K562 (cell line): Measurements from ENCODE around the gene SLC35B4. TPM values are rescaled to one million over a fixed set of nuclear protein-coding genes. Genes with fewer than 3 reads are reported as not detected.
A peak's percentile ranks its signal among the peaks of the same experiment; 100 is the strongest.

Experiments used
- ATAC-seq: fragments of 200-7000 bp; cut with Tn5 transposase; 3 replicates; pipeline ENCODE4 v1.9.1; 2020; ENCODE audit warnings: moderate library complexity
- BruUV-seq: library from RNA; stranded (reverse); fragments of 400-500 nt; replicated peaks from 2 replicates; lab custom pipeline; 2021; lab: Mats Ljungman, UMichigan
- CTCF ChIA-PET: fragments of 300-600 bp; formaldehyde crosslinking; extraction: SDS; loops from one replicate; lab custom pipeline; 2021; ENCODE audit warnings: low intra/inter-chr PET ratio; lab: Yijun Ruan, JAX
- POLR2A ChIA-PET: fragments of 300-600, 350-650 bp; sonication (Branson Sonifier 250); formaldehyde crosslinking; extraction: SDS; loops from one replicate; lab custom pipeline; 2021; ENCODE audit warnings: antibody characterized with exemption, inconsistent platforms; lab: Yijun Ruan, JAX
- DNase-seq, 4 experiments: peaks; one replicate each; pipeline versions ENCODE4 v3.0.0 to v3.0.0-alpha.2; 2011 to 2018; ENCODE audit warnings: low spot score in 3 of 4, mixed read lengths in 3 of 4; ENCODE audit errors: extremely low read depth in 1 of 4
- FAIRE-seq: peaks from 2 replicates; lab custom pipeline; 2011; peaks lifted over from hg19 to GRCh38; lab: Jason Lieb, UNC
- H2AFZ ChIP-seq: 2 replicates; pipeline ENCODE4 v1.6.0; 2011; ENCODE audit warnings: low read depth, low read length, control low read depth, inconsistent platforms
- H3K27ac ChIP-seq: fragments of 200-600 bp; 3 replicates; pipeline ENCODE4 v1.8.0; 2011; ENCODE audit warnings: low read depth, mild to moderate bottlenecking, control low read depth, inconsistent platforms, low read length, moderate library complexity, mixed read lengths; ENCODE audit errors: extremely low read depth
- H3K27me3 ChIP-seq, 2 experiments: fragments of 300-600 bp in 1 of 2; 2 replicates in 1 of 2; 3 replicates in 1 of 2; pipeline versions ENCODE4 v1.6.0 to v1.8.0; 2011; ENCODE audit warnings: inconsistent platforms in 2 of 2, low read length in 2 of 2, mild to moderate bottlenecking in 1 of 2, mixed read lengths in 1 of 2, moderate library complexity in 1 of 2; ENCODE audit not compliant: control insufficient read depth in 2 of 2, insufficient read depth in 2 of 2
- H3K36me3 ChIP-seq: fragments of 300-600 bp; 3 replicates; pipeline ENCODE4 v1.8.0; 2011; ENCODE audit warnings: mild to moderate bottlenecking, low read length, inconsistent platforms; ENCODE audit not compliant: control insufficient read depth, insufficient read depth
- H3K4me1 ChIP-seq, 2 experiments: fragments of 200-600 bp in 1 of 2; replicated peaks in 1 of 2; 2 replicates in 1 of 2; 3 replicates in 1 of 2; pipeline versions ENCODE4 v1.5.1 to v1.8.0; 2011; ENCODE audit warnings: inconsistent platforms in 2 of 2, low read length in 2 of 2, mild to moderate bottlenecking in 1 of 2, mixed read lengths in 1 of 2, moderate library complexity in 1 of 2; ENCODE audit not compliant: control insufficient read depth in 2 of 2, insufficient read depth in 2 of 2
- H3K4me2 ChIP-seq: 2 replicates; pipeline ENCODE4 v1.6.1; 2011; ENCODE audit warnings: low read length, control low read depth, inconsistent platforms, mixed read lengths; ENCODE audit not compliant: insufficient read depth
- H3K4me3 ChIP-seq: fragments of 200-600 bp; sonication (generic), shearing (Covaris generic); 2 replicates; pipeline ENCODE4 v1.5.1; 2016; ENCODE audit warnings: control low read depth, inconsistent platforms
- H3K79me2 ChIP-seq: fragments of 200-600 bp; 3 replicates; pipeline ENCODE4 v1.8.0; 2011; ENCODE audit warnings: low read length, inconsistent platforms; ENCODE audit not compliant: control insufficient read depth, insufficient read depth
- H3K9ac ChIP-seq, 2 experiments: 2 replicates each; pipeline versions ENCODE4 v1.6.0 to v1.6.1; 2011; ENCODE audit warnings: low read depth in 2 of 2, low read length in 2 of 2, control low read depth in 1 of 2, inconsistent platforms in 1 of 2, mild to moderate bottlenecking in 1 of 2, mixed read lengths in 1 of 2; ENCODE audit not compliant: insufficient read depth in 1 of 2
- H3K9me1 ChIP-seq: one replicate; pipeline ENCODE4 v1.6.0; 2011; ENCODE audit warnings: inconsistent platforms, mild to moderate bottlenecking, low read length, moderate library complexity; ENCODE audit not compliant: control insufficient read depth, insufficient read depth
- H3K9me3 ChIP-seq: replicated peaks from 2 replicates; pipeline ENCODE4 v1.5.1; 2011; ENCODE audit warnings: low read depth, low read length, inconsistent platforms; ENCODE audit not compliant: control insufficient read depth, insufficient read depth
- H4K20me1 ChIP-seq: replicated peaks from 2 replicates; pipeline ENCODE4 v1.6.1; 2011; ENCODE audit warnings: low read length, inconsistent platforms, mixed read lengths; ENCODE audit not compliant: control insufficient read depth, insufficient read depth
- CCAR2 ChIP-seq: fragments of 200-400 bp; formaldehyde crosslinking; IDR thresholded peaks from 2 replicates; pipeline ENCODE4 v1.6.1; 2017; ENCODE audit warnings: mild to moderate bottlenecking, low read depth, low read length
- CEBPB ChIP-seq: fragments of 450-650 bp; IDR thresholded peaks from 2 replicates; pipeline ENCODE4 v1.6.1; 2016; ENCODE audit warnings: missing genetic modification characterization, missing compliant biosample characterization
- CEBPG ChIP-seq, 3 experiments: fragments of 200-800 bp in 1 of 3; sonication (Bioruptor generic) in 1 of 3; sonication (generic) in 1 of 3; formaldehyde crosslinking in 1 of 3; IDR thresholded peaks in 2 of 3; conservative IDR thresholded peaks in 1 of 3; 2 replicates each; pipeline versions ENCODE4 v1.6.1 to v1.8.0; 2016 to 2022; ENCODE audit warnings: missing compliant biosample characterization in 2 of 3, missing genetic modification characterization in 2 of 3, mild to moderate bottlenecking in 1 of 3, missing genetic modification reagents in 1 of 3
- HBP1 ChIP-seq: fragments of 450-650 bp; formaldehyde crosslinking; IDR thresholded peaks from 2 replicates; pipeline ENCODE4 v1.4.0; 2022; ENCODE audit warnings: missing genetic modification characterization
- SMAD2 ChIP-seq: fragments of 150-350 bp; IDR thresholded peaks from 2 replicates; pipeline ENCODE4 v1.6.1; 2014; ENCODE audit warnings: low read depth, mild to moderate bottlenecking, low read length
- ZC3H11A ChIP-seq: IDR thresholded peaks from 2 replicates; pipeline ENCODE4 v1.6.1; 2012; ENCODE audit warnings: low read depth, low read length, improper control_type of control experiment
- ZNF316 ChIP-seq: fragments of 450-650 bp; IDR thresholded peaks from 2 replicates; pipeline ENCODE4 v1.6.1; 2016
- ZNF354B ChIP-seq: fragments of 250-450 bp; sonication (Bioruptor Pico); IDR thresholded peaks from 2 replicates; pipeline ENCODE4 v1.4.0; 2020
- ZNF766 ChIP-seq: fragments of 200-800 bp; sonication (Bioruptor generic); conservative IDR thresholded peaks from 2 replicates; pipeline ENCODE4 v1.6.1; 2016; ENCODE audit warnings: missing genetic modification characterization, missing compliant biosample characterization
- ZNF830 ChIP-seq: fragments of 250-450 bp; sonication (Bioruptor Pico); IDR thresholded peaks from 2 replicates; pipeline ENCODE4 v1.5.0; 2021; ENCODE audit warnings: mild to moderate bottlenecking
- WGBS: fragments of 100-300 bp; shearing (Covaris generic); methylation state at CpG from one replicate; pipeline ENCODE4 v1.1.6; 2016; ENCODE audit warnings: low coverage, mixed read lengths; ENCODE audit not compliant: insufficient coverage; ENCODE audit errors: missing lambda C conversion rate; 5-methylcytosine and 5-hydroxymethylcytosine counted together
- in situ Hi-C: fragments of 300-500 bp; cut with MboI; formaldehyde crosslinking; loops from 4 replicates; pipeline ENCODE4 v1.15.0; 2018; ENCODE audit warnings: inconsistent platforms, mixed read lengths
- intact Hi-C: fragments of 100-400 bp; cut with micrococcal nuclease; formaldehyde crosslinking; loops from 2 replicates; pipeline ENCODE4 v1.14.2; 2022
- polyA plus RNA-seq, 8 experiments: library from polyadenylated mRNA; depleted of rRNA in 4 of 8; stranded (reverse) in 5 of 8; unstranded in 3 of 8; fragments of >200 nt; fragmentation: Nextera tagmentation in 2 of 8; fragmentation: Illumina TruSeq in 1 of 8; extraction: Ambion mirVana in 2 of 8; extraction: Trizol in 1 of 8; gene quantifications; 2 replicates each; pipeline versions ENCODE4 v1.2.1 to v1.2.3, GENCODE V29; 2011 to 2014; ENCODE audit warnings: inconsistent platforms in 1 of 8, missing spikeins in 1 of 8
- total RNA-seq, 7 experiments: library from RNA; depleted of rRNA in 6 of 7; stranded (reverse); fragments of >200 nt in 6 of 7; fragmentation: Illumina TruSeq in 2 of 7; extraction: Trizol in 2 of 7; gene quantifications; 2 replicates each; pipeline versions ENCODE4 v1.2.1 to v1.2.3, GENCODE V29; 2011 to 2021; ENCODE audit warnings: low replicate concordance in 1 of 7
- TF ChIP-seq, protein P1 (sequence below): fragments of 250-450 bp; sonication (Bioruptor Pico); IDR thresholded peaks from 2 replicates; pipeline ENCODE4 v1.5.0; 2021; ENCODE audit warnings: mild to moderate bottlenecking, borderline replicate concordance

SLC35B4 gene
- total and polyA plus RNA-seq, 9 of the 15 experiments (the other 6 are each of a cell fraction or from before 2014, with no cell fraction given), result 6.1 to 34.9 (median 17.6) TPM

- TF ChIP-seq, protein P1, sequence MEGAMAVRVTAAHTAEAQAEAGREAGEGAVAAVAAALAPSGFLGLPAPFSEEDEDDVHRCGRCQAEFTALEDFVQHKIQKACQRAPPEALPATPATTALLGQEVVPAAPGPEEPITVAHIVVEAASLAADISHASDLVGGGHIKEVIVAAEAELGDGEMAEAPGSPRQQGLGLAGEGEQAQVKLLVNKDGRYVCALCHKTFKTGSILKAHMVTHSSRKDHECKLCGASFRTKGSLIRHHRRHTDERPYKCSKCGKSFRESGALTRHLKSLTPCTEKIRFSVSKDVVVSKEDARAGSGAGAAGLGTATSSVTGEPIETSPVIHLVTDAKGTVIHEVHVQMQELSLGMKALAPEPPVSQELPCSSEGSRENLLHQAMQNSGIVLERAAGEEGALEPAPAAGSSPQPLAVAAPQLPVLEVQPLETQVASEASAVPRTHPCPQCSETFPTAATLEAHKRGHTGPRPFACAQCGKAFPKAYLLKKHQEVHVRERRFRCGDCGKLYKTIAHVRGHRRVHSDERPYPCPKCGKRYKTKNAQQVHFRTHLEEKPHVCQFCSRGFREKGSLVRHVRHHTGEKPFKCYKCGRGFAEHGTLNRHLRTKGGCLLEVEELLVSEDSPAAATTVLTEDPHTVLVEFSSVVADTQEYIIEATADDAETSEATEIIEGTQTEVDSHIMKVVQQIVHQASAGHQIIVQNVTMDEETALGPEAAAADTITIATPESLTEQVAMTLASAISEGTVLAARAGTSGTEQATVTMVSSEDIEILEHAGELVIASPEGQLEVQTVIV (CRISPR knock-in tag), result no peak
- TF ChIP-seq SMAD2 (0 out of 2 replicates have a peak, but pooled peaks have one; percentile 7), ZNF766 (CRISPR knock-in tag) (peak; percentile 95), ZC3H11A (no peak)
These were observed at the start of gene SLC35B4 (continued) for GRCh38 chr7:134316539-134317344.

DNA sequence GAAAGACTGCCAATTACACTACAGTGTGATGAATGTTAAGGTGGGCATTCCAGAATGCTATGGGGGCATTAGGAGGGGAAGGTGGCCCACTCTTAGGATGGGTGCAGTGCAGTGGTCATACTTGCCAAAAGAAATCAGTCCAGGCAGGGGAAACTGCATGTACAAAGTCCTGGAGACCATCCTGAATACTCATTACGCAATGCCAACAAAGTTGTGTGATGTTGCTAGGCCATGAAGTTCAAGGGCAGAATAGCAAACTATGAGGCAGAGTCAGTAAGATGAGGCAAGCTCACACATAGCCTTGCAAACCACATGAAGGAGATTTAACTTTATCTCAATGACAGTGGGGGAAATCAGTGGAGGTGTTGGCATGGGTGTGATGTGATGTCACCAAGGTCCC is 49.8 kb upstream of the SLC35B4 start:
- no peaks in the 10 kb centered on the region for H3K36me3 ChIP-seq
- ATAC-seq (no peak), DNase-seq (no peak), FAIRE-seq (no peak)
- in situ Hi-C loops (no loop called here), intact Hi-C loops (no loop called here)
- 11% methylated on average over 1 of the region's 1 CpG for WGBS
- peaks cover 0 to 22% of the 10 kb centered on the region in 2 experiments; a peak in 2 of 5 replicates for H3K4me1 ChIP-seq
- TF ChIP-seq ZNF830 (CRISPR knock-in tag) (no peak), CCAR2 (no peak), ZNF316 (0 out of 2 replicates have a peak, but pooled peaks have one; percentile 13), CEBPG (CRISPR knock-in tag; IDR thresholded peaks at IDR 0.05) (no peak), CEBPG (tag; conservative IDR thresholded peaks at IDR 0.05 in 1 of 2, IDR thresholded peaks at IDR 0.05 in 1 of 2) (peak; percentile 23 to 70; a peak in 1 of 4 replicates), CEBPB (peak; percentile 62), HBP1 (CRISPR knock-in tag) (no peak), ZNF354B (no peak)
- H3K9me1 ChIP-seq, result no peaks in the 10 kb centered on the region
- BruUV-seq, result no TSS peak
- peaks cover 17 to 19% of the 10 kb centered on the region in 2 experiments for H3K27me3 ChIP-seq
- no peak overlapping the region for H2AFZ ChIP-seq
- H3K4me3 ChIP-seq, result no peak overlapping the region
- no peaks in the 10 kb centered on the region for H4K20me1 ChIP-seq
- H3K4me2 ChIP-seq, result no peak overlapping the region
- H3K79me2 ChIP-seq, result no peaks in the 10 kb centered on the region
- no peak overlapping the region for H3K27ac ChIP-seq
- ChIA-PET CTCF (no interaction called here), POLR2A (interaction anchor here (1.1 kb wide), 1 partner anchor 9 kb away, joined by 4 read pairs; no protein-coding TSS in a partner anchor)
- H3K9me3 ChIP-seq, result no peaks in the 10 kb centered on the region
- H3K9ac ChIP-seq, result no peak overlapping the region
